Measurements from ENCODE around the gene CCDC149.

GRCh38 chr4:24799544-24800324, 113.1 kb downstream of the CCDC149 start:
- TF ChIP-seq CTCF (IDR thresholded peaks at IDR 0.05 in 4 of 5, conservative IDR thresholded peaks at IDR 0.05 in 1 of 5) (no peak), POLR2A (IDR thresholded peaks at IDR 0.05) (no peak)
